GM19463 (cell line): ENCODE results near the gene ITPR1.

ENCODE experiments used
- ATAC-seq: cut with Tn5 transposase; IDR thresholded peaks from one replicate; pipeline ENCODE4 v1.9.1; 2021; ENCODE audit warnings: mild to moderate bottlenecking, moderate library complexity; ENCODE audit not compliant: unreplicated experiment

Gene ITPR1

GRCh38 chr3:4529876-4530588 is 36.9 kb downstream of the ITPR1 start:
- no peak for ATAC-seq

GRCh38 chr3:4531478-4532025 is 38.4 kb downstream of the ITPR1 start:
- ATAC-seq = no peak

GRCh38 chr3:4532535-4533112 is 39.5 kb downstream of the ITPR1 start:
- no peak for ATAC-seq

- no peak for ATAC-seq
Measured at GRCh38 chr3:4533489-4534443, 40.6 kb downstream of the ITPR1 start.

GRCh38 chr3:4534906-4535305 is 41.8 kb downstream of the ITPR1 start:
- ATAC-seq = no peak

GRCh38 chr3:4536260-4536659 is 43.1 kb downstream of the ITPR1 start:
- no peak for ATAC-seq

- ATAC-seq = no peak
Measured at GRCh38 chr3:4540267-4540666, 47.1 kb downstream of the ITPR1 start.

- no peak for ATAC-seq
Measured at GRCh38 chr3:4543110-4543509, 50.0 kb downstream of the ITPR1 start.

GRCh38 chr3:4546346-4547178 is 53.4 kb downstream of the ITPR1 start:
- no peak for ATAC-seq

GRCh38 chr3:4547799-4548198 is 54.7 kb downstream of the ITPR1 start:
- no peak for ATAC-seq

GRCh38 chr3:4548356-4548755 is 55.2 kb downstream of the ITPR1 start:
- ATAC-seq = no peak

GRCh38 chr3:4548780-4549179 is 55.6 kb downstream of the ITPR1 start:
- no peak for ATAC-seq

- ATAC-seq = no peak
Measured at GRCh38 chr3:4549896-4550295, 56.7 kb downstream of the ITPR1 start.

- ATAC-seq = no peak
Measured at GRCh38 chr3:4551051-4551711, 58.0 kb downstream of the ITPR1 start.

- no peak for ATAC-seq
Measured at GRCh38 chr3:4551794-4552442, 58.8 kb downstream of the ITPR1 start.

- no peak for ATAC-seq
Measured at GRCh38 chr3:4552811-4553210, 59.7 kb downstream of the ITPR1 start.

- no peak for ATAC-seq
Measured at GRCh38 chr3:4561661-4562060, 68.5 kb downstream of the ITPR1 start.

GRCh38 chr3:4562595-4562994 is 69.4 kb downstream of the ITPR1 start:
- ATAC-seq = no peak

- no peak for ATAC-seq
Measured at GRCh38 chr3:4564270-4564669, 71.1 kb downstream of the ITPR1 start.
